Epidermal melanocyte (primary cell): ENCODE data around the gene STRADA.

Experiments
- DNase-seq: peaks from one replicate; pipeline ENCODE4 v3.0.0; 2011; ENCODE audit warnings: low spot score; ENCODE audit not compliant: insufficient read length

Gene STRADA, protein sequence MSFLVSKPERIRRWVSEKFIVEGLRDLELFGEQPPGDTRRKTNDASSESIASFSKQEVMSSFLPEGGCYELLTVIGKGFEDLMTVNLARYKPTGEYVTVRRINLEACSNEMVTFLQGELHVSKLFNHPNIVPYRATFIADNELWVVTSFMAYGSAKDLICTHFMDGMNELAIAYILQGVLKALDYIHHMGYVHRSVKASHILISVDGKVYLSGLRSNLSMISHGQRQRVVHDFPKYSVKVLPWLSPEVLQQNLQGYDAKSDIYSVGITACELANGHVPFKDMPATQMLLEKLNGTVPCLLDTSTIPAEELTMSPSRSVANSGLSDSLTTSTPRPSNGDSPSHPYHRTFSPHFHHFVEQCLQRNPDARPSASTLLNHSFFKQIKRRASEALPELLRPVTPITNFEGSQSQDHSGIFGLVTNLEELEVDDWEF

DNA sequence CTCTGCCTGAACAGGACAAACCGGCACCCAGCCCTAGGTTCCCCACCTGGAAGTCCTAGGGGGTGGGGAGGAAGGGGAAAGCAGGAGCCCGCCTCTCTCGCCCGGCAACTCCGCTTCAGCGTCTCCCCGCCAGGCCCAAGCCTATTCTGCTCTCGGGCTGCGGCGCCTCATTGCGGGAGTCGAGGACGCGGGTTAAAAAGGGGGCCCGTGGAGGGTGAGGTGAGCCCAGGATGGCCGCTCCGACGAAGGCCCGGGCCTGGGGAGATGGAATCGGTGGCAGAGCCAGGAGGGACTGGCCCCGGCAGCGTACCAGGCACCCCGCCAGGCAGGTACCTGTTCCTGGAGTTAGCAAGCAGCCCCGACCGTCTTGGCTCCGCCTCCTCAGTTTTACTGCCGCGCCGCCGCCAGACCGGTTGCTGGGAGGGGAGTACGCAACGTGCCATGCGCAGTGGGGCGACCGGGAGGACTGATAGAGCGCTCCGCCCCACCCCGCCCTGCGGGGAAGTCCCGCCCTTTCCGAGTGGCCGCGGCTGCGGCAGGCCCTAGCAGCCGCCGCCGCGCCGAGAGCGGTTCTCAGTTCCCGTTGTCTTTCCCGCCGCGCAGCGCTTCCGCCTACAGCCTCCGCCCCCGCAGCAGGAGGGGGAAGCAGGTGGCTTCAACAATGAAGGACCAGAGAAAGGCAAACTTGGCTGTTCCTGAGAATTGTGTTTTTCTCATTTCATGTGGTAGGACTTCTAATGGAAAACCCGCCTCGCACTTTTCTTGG is at the start of gene STRADA:
Gene STRADA, minus strand, starts transcription at position 392 of the 766 bp plus-strand sequence. CDS start 13,430 bp downstream, outside the sequence.
- DNase-seq: peak; percentile 86

DNA sequence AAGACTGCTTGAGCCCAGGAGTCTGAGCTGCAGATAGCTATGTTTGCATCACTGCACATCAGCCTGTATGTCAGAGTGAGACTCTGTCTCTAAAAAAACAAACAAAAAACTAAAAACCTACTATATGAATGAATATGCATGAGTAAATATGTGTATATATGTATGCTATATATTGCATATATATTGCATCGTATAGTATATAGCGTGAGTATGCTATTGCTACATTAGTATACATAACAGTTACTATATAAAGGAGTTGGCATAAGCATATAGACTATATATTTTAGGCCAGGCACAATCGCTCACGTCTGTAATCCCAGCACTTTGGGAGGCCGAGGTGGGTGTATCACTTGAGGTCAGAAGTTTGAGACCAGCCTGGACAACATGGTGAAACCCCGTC is 48.5 kb upstream of the STRADA start:
- no peak for DNase-seq

DNA sequence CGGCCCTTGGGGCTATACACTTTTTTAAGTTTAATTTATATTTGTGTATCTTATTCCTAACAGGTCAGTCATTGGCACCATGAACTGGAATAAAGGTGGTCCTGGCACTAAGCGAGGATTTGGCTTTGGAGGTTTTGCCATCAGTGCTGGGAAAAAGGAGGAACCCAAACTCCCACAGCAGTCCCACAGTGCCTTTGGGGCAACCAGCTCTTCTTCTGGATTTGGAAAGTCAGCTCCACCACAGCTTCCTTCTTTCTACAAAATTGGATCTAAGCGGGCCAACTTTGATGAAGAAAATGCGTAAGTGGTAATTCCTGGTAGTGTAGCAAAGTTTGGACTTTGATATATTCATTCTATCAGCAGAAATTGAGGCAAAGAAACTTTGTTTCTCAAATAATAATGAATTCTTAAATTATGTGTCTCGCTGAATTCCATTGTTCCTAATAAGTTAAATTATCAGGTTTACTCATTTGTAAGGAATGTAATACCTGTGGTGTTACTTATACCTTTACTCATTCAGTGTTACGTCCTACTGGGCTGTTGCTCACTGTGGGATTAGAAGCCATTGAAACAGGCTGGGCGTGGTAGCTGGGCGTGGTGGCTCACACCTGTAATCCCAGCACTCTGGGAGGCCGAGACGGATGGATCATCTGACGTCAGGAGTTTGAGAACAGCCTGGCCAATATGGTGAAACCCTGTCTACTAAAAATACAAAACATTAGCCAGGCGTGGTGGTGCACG is 45.5 kb upstream of the STRADA start:
- no peak for DNase-seq

DNA sequence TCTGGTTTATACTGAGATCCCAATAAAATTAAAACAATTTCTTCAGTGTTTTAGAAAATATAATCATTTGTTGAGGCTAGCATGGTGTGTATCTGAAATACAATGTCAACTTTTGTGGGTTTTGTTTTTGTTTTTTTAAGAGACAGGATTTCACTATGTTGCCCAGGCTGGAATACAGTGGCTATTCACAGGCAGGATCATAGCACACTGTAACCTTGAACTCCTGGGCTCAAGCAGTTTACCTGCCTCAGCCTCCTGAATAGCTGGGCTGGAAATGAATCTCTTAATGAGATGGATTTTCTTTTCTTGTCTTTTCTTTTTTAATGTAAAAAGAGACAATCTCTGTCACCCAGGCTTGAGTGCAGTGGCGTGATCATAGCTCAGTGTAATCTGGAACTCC is 44.5 kb upstream of the STRADA start:
- DNase-seq: no peak

DNA sequence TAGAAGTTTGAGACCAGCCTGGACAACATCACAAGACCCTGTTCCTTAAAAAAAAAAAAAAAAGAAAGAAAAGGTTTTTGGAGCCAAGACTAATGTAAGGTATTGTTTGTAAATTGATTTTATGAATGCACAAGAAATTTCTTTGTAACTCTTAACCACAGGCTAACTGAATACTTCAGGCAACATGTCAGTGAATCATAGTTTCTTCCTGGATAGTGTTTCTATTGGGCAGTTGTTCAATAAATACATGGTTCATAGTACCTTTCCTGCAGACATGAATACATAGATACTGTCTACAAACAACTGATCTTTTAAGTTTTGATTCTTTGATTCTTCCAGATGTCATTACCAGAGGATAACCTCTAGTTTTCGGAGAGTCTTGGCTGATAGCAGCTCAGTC is 44.0 kb upstream of the STRADA start:
- no peak for DNase-seq

DNA sequence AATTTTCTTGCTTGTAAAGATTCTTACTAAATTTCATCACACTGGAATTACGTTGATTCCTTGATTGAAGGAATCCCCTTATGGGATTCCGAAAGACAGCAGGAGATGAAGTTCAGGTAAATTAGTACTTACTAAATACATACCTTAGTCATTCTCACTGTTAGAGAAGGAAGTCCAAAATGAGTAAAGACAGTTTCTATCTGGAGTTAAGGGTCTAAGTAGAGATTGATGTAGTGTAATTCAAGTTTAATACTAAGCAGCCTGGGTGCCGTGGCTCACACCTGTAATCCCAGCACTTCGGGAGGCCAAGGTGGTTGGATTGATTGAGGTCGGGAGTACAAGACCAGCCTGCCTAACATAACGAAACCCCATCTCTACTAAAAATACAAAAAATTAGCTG is 41.9 kb upstream of the STRADA start:
- DNase-seq: no peak

DNA sequence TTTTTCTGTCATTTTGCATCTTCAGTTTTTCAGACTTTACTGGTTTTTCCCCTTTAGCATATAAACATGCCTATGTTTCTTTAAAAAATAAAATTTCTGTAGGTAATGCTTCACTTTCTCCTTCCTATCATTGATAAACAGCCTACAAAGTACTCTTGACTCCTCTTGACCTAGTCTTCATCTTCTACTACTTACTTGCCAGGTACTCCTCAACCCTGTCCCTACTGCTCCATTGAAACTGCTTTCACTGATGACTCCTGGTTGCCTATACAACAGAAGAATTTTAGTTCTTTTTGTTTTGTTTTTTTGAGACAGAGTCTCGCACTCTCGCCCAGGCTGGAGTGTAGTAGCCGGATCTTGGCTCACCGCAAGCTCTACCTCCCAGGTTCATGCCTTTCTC is 39.3 kb upstream of the STRADA start:
- no peak for DNase-seq

DNA sequence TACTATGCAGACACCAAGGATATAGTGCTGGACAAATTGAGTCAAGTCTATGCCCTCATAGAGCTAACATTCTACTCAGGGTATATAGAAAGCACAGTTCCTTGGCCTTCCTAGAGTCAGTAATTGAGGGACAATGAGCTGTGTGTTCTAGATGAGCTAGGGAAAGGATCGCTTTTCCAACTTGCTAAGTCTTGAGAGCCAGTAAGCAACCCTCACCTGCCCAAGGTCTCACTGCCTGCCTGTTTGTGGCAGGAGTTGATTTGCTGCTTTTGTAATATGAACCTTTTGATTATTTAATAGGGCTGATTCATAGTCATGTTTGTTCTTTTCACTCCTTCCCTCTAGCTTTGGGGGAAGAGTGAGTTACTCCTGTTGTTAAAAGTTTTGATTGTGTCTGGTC is 38.9 kb upstream of the STRADA start:
- no peak for DNase-seq

DNA sequence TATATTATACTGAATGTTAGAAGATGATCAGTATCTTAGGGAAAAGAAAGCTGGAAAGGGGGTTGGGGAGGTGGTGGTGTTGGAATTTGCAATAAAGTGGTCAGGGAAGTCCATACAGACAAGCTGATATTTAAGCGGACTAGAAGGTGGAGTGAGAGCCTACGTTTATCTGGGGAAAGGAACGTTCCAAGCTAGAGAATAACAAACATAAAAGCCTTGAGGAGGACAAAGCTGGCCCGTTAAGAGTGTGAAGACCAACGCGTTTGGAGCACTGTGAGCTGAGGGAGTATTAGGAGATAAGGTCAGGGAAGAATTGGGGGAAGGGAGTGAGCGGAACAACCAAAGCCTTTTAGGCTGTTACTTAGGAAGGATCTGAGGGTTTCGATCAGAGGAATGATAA is 33.8 kb upstream of the STRADA start:
- no peak for DNase-seq

DNA sequence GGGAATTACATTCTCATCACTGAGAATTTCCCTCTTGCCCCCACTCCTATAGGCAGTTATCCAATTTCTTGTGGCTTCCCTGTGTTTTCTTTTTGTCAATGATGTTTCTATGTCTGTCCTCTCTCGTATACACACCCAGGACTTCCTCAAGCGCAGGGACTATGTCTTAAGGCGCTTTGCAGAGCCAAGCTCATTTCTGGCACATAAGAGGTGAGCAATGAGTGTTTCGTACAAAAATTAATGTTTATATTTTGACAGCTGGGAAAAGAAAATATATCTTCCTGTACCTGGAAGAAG is 33.3 kb upstream of the STRADA start:
- DNase-seq: no peak

DNA sequence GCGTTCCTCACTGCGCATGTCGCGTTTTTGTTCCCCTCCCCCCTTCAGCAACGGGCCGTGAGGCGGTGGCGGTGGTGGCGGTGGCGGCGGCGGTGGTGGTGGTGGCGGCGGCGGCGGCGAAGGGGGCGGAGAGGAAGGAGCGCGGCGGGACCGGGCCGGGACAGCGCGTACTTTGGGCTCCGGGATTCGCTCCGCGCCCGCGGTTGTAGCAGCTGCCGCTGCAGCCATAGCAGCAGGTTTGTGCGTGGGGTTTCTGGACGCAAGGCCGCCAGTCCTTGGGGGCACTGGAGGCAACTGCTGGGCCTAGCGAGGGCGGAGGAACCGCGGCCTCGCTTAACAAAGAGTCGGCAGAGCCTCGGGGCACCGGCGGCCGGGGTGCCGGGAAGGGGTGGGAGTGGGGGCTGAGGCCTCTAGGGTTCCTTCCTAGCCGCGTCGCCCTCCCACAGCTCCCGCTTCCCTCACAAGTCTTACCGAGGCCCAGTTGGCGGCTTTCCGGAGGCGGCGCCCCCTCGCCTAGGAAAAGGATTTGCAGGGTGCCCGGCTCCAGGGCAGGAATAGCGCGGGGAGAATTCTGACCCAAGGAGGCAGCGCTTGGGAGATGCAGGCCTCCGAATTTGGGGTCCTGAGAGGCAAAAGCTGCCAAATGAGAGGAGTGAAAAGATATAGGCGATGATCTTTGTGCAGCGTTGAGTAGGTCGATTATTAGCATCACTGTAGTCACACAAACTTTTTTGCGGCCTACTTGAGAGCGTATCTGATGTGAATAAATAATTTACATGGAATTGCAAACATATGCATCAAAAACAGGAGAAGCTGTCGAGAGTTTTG is 32.8 kb upstream of the STRADA start, which contains the start of gene DDX42:
Gene DDX42, plus strand, starts transcription at position 30 of the 828 bp plus-strand sequence. CDS start 12,880 bp downstream, outside the sequence.
- DNase-seq: no peak

DNA sequence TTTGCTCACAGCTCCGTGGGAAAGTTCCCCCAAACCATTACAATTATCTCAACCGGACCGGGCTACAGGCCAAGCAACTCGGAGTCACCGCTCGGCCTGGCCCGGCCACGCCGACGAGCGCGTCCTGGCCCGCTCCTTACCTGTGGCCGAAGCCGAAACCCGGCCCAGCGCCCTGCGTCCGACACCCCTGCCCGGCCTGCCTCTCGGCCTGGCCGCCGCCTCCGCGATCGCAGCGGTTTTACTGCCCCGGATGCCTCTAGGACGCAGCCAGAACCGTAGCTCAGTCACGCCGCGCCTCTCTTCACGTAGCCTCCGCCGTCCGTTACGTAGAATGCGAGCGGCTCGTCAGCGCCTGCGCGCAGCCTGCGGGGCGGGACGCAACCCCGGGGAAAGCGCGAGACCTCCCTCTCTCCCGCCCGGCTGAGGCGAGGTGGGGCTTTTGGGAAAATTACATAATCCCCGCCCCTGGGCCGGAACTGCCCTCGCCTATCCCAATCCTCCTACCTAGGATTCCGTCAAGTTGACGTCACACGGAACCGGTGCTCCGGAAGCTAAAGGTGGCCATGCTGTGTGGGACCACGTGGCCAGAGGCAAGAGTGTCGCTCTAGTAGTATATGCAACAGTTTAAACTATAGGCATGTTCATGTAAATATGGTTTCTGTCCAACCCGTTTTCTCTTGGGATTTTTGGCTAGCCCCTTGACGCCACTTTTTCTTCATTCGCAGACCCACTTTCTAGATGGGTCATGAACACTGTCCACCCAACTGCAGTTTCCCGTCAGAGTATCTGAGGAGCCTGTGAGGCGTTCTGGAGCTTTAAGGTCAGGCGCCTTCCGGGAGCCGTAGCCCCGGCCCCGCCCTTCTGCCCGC is 31.9 kb upstream of the STRADA start, which contains the start of gene CCDC47:
Gene CCDC47, minus strand, starts transcription at position 326 of the 869 bp plus-strand sequence. CDS start 7,422 bp downstream, outside the sequence.
- peak; percentile 99 for DNase-seq

DNA sequence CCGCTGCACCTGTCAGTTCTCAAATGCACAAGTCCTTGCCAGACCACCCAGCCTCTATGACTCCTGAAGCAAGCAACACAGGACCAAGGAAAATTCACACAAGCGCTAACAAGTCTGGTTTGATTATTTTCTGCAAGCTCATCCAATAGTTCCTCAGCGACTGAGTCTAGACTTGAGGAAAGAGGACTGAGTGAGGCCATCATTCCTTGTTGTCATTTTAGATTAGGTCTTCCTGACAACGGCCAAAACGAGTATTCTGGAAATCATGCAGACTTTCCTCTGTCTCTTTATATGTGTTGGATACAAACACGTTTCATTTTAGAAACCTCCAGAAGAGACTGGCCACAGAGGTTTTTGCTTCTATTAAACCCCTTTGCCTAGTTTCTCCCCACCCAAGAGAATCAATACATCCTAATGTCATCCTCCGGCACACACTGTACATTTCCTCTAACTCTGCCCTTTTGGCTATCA is 31.2 kb upstream of the STRADA start:
- no peak for DNase-seq

DNA sequence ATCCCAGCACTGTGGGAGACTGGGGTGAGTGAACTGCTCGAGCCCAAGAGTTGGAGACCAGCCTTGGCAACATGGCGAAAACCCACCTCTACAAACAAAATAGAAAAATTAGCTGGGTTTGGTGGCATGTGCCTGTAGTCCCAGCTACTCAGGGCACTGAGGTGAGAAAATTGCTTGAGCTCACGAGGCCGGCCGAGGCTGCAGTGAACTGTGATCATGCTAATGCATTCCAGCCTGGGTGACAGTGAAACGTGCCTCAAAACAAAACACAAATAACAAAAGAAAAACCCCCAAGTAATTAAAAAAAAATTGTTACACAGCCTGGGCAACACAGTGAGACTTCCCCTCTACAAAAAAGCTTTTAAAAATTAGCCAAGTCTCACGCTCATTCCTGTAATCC is 26.8 kb upstream of the STRADA start:
- DNase-seq: no peak

DNA sequence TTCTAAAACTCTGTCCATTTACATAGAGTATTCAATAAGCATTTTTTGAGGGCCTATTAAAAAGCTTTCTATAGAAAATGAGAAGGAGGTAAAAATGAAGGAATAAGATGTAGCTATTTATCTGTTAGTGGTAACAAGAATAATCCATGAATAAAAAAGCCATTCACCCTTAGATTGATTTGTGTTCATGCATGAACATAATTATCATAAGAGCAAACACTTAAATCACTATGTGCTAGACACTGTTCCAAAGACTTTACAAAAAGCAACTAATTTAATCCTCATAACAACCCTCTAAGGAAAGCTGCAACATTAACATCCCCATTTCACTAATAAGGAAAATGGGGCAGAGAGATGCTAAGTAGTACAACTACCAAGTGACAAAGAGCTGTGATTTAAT is 25.2 kb upstream of the STRADA start:
- no peak for DNase-seq

DNA sequence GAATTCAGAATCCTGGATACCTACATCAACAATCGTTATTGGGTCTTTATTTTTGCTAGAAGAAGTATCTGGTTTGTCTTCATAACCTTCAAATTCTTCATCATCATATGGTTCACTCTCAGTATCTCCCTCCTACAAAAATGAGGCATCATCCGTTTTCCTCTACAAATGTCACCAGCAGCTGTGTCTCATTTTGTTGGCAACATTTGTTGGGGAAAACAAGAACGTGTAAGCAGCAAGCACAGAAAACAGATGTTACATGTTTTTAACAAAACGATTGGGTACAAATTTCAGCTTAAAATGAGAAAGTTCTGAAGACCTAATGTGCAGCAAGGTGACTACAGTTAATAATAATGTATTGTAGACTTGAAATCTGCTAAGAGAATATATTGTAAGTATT is 23.1 kb upstream of the STRADA start:
- no peak for DNase-seq

DNA sequence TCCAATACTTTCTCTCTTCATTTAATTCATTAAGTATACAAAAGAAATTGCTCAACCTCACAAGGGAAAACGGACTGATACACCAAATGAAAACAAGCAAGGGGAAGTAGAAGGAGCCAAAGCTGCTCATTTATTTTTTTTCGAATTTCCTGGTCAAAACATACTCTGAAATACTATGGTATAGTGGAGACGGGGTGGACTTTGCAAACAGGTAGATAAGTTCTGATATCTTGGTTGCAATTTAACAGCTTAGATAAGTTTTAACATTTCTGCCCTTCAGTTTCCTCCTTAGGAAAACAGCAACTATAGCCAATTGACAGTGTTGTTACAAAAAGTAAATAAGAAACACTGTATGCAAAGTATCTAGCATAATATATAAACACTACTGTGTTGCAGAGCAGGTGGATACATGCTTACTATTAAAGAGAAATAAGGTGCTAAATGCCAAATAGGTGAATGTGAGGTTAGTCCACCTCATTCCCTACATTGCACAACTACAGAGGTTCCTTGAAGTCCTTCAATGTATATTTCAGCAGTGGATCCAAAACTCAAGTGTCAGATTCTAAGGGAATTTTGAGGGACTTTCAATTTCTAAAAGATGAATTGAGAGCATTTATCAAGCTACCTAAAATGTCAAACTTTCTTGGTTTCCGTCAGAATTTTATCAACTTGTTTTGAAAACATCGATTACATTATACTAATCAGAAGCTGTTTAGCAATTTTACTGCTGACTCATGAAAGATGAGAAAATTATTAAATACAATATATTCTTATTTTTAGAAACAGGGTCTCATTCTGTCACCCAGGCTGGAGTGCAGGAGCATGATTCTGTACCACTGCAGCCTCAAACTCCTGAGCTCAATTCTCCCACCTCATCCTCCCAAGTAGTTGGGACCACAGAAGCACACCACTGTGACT is 20.8 kb upstream of the STRADA start:
- DNase-seq: no peak

DNA sequence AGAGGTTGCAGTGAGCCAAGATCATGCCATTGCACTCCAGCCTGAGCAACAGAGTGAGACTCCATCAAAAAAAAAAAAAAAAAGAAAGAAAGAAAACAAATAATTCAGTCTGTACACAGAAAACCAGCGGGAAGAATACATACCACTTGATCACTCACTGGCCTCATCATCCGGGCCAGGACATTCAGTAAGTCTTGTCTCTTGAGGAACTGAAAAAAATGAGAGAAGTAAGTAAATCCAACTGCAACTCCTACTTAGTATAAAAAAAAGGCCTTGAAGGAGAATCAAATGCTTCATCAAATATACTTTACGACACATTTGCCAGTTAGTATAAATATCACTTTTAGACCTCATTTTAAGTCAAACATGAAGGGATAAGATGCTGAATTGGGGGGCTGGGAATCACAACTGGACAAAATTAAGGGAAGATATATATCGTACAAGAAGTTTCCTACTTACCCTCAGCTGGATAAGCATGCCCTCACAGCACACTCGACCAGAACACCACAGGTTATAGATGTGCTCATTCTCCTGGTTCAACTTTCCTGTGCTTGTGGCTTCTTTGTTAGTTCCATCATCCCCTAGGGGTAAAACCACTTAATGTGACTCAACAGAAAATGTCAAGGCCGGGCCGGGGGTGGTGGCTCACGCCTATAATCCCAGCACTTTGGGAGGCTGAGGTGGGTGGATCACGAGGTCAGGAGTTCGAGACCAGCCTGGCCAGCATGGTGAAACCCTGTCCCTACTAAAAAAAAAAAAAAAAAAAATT is 19.4 kb upstream of the STRADA start:
- no peak for DNase-seq
